LoVo (cell line): ENCODE results near the gene FAM83D.

Experiments used
- DNase-seq: peaks from one replicate; pipeline ENCODE4 v3.0.0-alpha.2; 2016; ENCODE audit warnings: low spot score

FAM83D gene

DNA sequence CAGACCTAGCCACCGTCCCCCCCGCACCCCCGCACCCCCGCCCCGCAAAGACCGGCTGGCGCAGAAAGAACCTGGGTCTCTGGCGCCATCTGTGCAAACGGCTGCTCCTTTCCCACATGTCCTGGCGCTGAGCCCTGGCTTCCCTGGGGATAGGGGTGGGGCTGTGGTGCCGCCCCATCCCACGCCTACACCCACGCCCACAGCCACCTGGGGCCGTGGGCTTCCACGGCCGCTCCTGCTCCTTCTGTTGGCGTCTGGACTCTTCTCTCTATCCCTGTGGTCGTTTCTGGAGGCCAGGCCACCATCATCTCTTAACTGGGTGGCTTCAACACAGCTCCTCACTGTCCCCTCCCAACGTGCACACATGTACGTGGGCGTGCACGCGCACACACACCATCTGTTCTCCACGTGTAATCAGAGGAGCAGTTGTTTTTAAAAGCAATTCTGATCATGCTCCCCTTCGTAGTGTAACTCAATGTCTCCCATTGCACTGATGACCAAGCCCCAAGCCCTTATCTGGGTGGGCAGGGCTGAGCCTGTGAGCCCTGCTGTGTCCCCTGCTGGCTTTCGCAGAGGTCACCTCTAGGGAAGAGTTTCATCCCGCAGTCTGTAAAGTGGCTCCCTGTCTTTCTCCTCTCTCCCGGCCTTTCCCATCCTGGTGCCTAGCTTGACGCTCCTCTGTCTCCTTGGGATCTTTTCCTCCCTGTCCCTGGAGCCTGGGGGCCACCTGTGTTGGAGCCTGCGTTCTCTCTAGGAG, 31.9 kb upstream of the FAM83D start:
- DNase-seq, result no peak

GRCh38 chr20:38895098-38895949, 30.9 kb upstream of the FAM83D start:
- DNase-seq, result no peak

DNA sequence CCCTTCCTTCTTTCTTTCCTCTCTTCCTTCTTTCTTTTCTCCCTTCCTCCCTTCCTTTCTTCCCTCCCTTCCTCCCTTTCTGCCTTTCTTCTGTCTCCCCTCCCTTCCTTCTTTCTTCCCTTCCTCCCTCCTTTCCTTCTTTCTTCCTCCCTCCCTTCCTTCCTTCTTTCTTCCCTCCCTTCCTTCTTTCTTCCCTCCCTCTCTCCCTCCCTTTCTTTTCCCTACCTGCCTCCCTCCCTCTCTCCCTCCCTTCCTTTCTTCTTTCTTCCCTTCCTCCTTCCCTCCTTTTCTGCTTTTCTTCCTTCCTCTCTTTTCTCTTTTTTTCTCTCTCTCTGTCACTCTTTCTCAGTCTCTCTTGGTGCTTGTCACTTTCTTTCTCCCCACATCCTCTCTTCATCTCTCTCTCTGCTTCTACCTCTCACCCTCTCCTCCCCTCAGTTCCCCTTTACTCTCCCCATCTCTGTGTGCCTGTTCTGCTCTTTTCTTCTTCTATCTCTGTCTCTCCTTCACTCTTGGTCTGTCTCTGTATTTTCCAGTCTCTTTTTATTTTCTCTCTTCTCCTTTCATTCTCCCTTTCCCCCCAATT, 30.1 kb upstream of the FAM83D start:
- DNase-seq, result no peak

GRCh38 chr20:38897267-38897666, 28.9 kb upstream of the FAM83D start:
- no peak for DNase-seq

DNA sequence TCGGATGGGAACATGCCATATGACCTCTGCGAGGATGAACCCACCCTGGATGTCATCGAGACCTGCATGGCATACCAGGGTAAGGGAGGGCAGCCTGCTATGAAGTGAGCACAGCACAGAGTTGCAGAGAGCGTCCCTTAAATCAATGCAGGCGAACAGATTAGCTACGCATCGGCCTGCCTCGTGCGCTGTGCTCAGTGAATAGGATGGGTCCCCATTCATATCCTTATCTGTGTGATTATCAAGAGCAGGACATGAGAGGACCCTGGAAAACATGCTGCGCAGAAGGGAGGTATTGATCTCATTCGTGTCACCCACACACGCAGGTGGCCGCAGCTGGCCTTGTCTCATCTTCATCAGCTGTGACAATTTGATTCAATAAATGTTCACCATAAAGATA, 25.6 kb upstream of the FAM83D start:
- no peak for DNase-seq

- no peak for DNase-seq
These were observed 23.6 kb upstream of the FAM83D start for GRCh38 chr20:38902601-38903000.

DNA sequence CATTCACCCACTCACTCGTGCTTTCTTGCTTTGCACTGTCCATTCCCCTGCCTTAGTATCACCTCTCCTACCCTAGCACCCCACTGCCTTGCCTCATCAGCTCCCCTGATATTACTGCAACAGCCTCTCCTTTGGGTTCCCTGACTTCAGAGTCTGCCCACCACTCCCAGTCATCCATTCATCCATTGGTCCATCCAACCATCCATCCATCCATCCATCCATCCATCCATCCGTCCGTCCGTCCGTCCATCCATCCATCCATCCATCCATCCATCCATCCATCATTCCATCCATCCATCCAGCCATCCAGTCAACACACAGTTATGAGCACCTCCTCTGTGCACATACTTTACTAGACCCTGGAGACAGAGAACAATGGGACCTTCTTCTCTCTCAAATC, 22.9 kb upstream of the FAM83D start:
- no peak for DNase-seq

DNA sequence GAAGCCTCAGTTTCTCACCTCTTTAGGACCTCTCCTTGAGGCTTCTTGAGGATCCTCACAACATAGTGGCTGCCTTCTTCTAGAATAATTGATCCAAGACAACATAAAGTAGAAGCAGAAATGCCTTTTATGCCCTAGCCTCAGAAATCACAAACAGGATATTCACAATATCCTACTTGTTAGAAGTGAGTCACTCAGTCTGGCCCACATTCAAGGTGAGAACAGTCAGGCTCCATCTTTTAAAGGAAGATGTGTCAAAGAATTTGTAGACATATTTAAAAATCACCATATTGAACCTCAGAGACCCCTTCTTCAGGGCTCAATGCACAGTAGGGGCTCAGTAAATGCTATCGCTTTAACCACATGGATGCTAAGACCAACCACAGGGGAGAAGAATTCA, 20.8 kb upstream of the FAM83D start:
- DNase-seq, result no peak

- no peak for DNase-seq
These were observed 18.1 kb upstream of the FAM83D start for GRCh38 chr20:38907918-38908677.

GRCh38 chr20:38915355-38915754, 10.9 kb upstream of the FAM83D start:
- DNase-seq, result no peak

DNA sequence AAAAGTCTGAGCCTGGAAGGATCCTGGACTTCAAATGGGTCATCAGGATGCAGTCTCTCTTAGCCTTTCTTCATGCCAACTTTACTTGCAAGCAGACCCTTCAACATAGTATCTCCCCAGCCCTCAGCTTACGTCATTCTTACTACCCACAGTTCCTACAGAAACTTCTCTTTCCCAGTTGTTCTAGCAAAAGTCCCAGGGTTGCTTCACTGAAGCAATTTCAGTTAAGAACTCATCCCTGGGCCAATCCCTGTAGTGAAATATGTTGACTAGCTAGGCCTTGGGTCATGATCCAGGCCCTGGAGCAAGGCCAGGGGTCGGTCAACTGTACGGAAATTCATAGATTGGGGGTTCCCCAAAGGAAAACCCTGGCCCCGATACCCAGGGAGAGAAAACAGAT, 8.6 kb upstream of the FAM83D start:
- DNase-seq, result no peak

DNA sequence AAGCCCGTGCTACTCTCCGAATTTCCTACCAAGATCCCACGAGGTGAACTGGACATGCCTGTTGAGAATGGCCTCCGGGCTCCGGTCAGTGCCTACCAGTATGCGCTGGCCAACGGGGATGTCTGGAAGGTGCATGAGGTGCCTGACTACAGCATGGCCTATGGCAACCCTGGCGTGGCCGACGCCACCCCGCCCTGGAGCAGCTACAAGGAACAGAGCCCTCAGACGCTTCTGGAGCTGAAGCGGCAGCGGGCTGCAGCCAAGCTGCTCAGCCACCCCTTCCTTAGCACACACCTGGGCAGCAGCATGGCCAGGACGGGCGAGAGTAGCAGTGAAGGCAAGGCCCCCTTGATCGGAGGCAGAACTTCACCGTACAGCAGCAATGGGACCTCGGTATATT, 8.0 kb upstream of the FAM83D start:
- no peak for DNase-seq

GRCh38 chr20:38919683-38920082, 6.5 kb upstream of the FAM83D start:
- no peak for DNase-seq

DNA sequence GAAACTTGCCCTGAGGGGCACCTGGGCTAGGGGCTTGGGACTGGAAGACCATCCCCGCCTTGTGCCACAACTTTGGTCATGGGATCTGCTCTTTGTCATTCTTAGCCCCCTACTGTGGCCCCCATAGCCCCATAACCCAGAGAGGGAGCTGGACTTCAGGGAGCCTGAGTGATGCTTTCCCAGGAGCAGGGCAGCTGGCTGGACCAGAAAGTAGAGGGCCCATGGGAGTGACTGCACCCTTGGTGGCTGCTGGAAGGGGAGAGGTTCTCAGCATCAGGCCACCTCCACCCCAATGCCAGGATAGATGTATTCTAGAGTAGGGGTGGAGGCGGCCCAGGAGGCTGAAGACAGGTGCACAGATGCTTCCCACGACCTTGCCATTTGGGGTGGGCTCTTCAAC, 5.8 kb upstream of the FAM83D start:
- no peak for DNase-seq

GRCh38 chr20:38920851-38921250, 5.4 kb upstream of the FAM83D start:
- no peak for DNase-seq

- no peak for DNase-seq
These were observed 1.5 kb upstream of the FAM83D start for GRCh38 chr20:38924718-38925117.

DNA sequence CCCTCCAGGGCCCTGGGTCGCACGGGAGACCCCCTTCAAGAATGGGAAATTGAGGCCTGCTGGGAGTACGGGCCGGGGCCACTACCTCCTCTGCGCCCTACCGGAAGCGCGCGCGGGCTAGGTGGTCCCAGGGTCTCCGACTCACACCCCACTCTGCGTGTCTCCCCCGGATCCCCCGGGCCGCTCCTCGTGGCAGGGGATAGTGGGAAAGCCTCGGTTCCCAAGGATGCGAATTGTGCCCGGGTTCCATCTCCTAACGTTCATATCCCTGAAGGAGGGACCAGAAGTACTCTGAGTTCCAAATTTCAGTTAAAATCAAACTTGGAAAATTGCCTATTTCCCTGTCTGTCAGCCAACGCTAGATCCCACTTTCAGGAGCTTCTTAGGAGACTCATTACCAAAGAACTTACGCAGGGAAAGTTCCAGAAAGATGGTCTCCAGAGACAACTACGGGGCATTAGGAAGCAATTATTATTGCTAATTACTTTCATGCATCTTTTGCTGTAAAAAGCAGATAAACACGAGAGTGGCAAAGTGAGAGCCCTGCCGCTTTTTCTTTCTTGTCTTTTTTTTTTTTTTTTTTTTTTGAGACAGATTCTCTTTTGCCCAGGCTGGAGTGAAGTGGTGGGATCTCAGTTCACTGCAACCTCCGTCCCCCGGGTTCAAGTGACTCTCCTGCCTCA, 858 bp downstream of the FAM83D start:
- no peak for DNase-seq

- DNase-seq, result peak; percentile 34
These were observed 1.8 kb downstream of the FAM83D start for GRCh38 chr20:38927902-38928578.

GRCh38 chr20:38930242-38930569, 4.0 kb downstream of the FAM83D start:
- DNase-seq, result no peak

GRCh38 chr20:38931984-38932383, 5.8 kb downstream of the FAM83D start:
- no peak for DNase-seq

- no peak for DNase-seq
These were observed 6.4 kb downstream of the FAM83D start for GRCh38 chr20:38932457-38933120.
